Skeletal muscle tissue (tissue), 4 donors: Measurements from ENCODE around the gene PCP4. TPM values are rescaled to one million over a fixed set of nuclear protein-coding genes. Genes with fewer than 3 reads are reported as not detected.

Source experiments
- H3K27ac ChIP-seq: one replicate; pipeline ENCODE4 v1.7.0; 2013; ENCODE audit warnings: mild to moderate bottlenecking, low read depth, low read length, inconsistent platforms
- H3K27me3 ChIP-seq, 3 donors: one replicate each; pipeline ENCODE4 v1.7.0; 2013; ENCODE audit warnings: low read length in 3 of 3; ENCODE audit not compliant: control insufficient read depth in 3 of 3, insufficient read depth in 3 of 3
- H3K36me3 ChIP-seq, 3 donors: one replicate each; pipeline ENCODE4 v1.7.0; 2013; ENCODE audit warnings: low read length in 3 of 3; ENCODE audit not compliant: control insufficient read depth in 3 of 3, insufficient read depth in 3 of 3
- H3K4me1 ChIP-seq, 3 donors: one replicate each; pipeline ENCODE4 v1.7.0; 2013; ENCODE audit warnings: low read length in 3 of 3, mild to moderate bottlenecking in 3 of 3; ENCODE audit not compliant: control insufficient read depth in 3 of 3, insufficient read depth in 3 of 3
- H3K4me3 ChIP-seq, 3 donors: one replicate each; pipeline ENCODE4 v1.7.0; 2013; ENCODE audit warnings: low read length in 3 of 3
- H3K9ac ChIP-seq, 3 donors: one replicate each; pipeline ENCODE4 v1.7.0; 2013; ENCODE audit warnings: low read length in 3 of 3, mild to moderate bottlenecking in 3 of 3, moderate library complexity in 2 of 3, low read depth in 1 of 3
- H3K9me3 ChIP-seq, 3 donors: one replicate each; pipeline ENCODE4 v1.7.0; 2013; ENCODE audit warnings: low read length in 3 of 3; ENCODE audit not compliant: control insufficient read depth in 3 of 3
- total RNA-seq: library from RNA; depleted of rRNA; stranded (reverse); fragments of >200 nt; gene quantifications from one replicate; pipeline ENCODE4 v1.2.3, GENCODE V29; 2014
- donor health status: Osteomylitis.

Gene PCP4
- total RNA-seq, 1 donor from 2014 or later = not detected

GRCh38 chr21:39935716-39936115, 68.5 kb downstream of the PCP4 start:
- H3K9me3 ChIP-seq = peaks cover 0 to 6% (median 2%) of the 10 kb centered on the region in 3 donors
- peaks cover 0 to 14% (median 0%) of the 10 kb centered on the region in 3 donors for H3K27me3 ChIP-seq
- no peaks in the 10 kb centered on the region for H3K4me1 ChIP-seq
- no peak overlapping the region for H3K4me3 ChIP-seq
- H3K9ac ChIP-seq = no peak overlapping the region
- no peaks in the 10 kb centered on the region for H3K36me3 ChIP-seq
- H3K27ac ChIP-seq = no peak overlapping the region

GRCh38 chr21:39938086-39938625, 70.9 kb downstream of the PCP4 start:
- Histone ChIP-seq H3K27me3 (peaks cover 0 to 7% (median 0%) of the 10 kb centered on the region in 3 donors), H3K4me3 (no peak overlapping the region), H3K9ac (no peak overlapping the region), H3K36me3 (no peaks in the 10 kb centered on the region), H3K9me3 (peaks cover 0 to 6% (median 0%) of the 10 kb centered on the region in 3 donors), H3K4me1 (no peaks in the 10 kb centered on the region), H3K27ac (no peak overlapping the region)

GRCh38 chr21:39946199-39946598, 79.0 kb downstream of the PCP4 start:
- Histone ChIP-seq H3K9me3 (peaks cover 0 to 8% (median 4%) of the 10 kb centered on the region in 3 donors), H3K27ac (no peak overlapping the region)

GRCh38 chr21:39947031-39947430, 79.8 kb downstream of the PCP4 start:
- Histone ChIP-seq H3K27me3 (no peaks in the 10 kb centered on the region), H3K9ac (no peak overlapping the region), H3K36me3 (no peaks in the 10 kb centered on the region), H3K9me3 (peaks cover 0 to 8% (median 4%) of the 10 kb centered on the region in 3 donors), H3K27ac (no peak overlapping the region), H3K4me3 (no peak overlapping the region), H3K4me1 (no peaks in the 10 kb centered on the region)

More at GRCh38 chr21:39946199-39946598, 79.0 kb downstream of the PCP4 start:
- Histone ChIP-seq H3K4me3 (no peak overlapping the region), H3K4me1 (no peaks in the 10 kb centered on the region), H3K27me3 (no peaks in the 10 kb centered on the region), H3K36me3 (no peaks in the 10 kb centered on the region), H3K9ac (no peak overlapping the region)

GRCh38 chr21:39951183-39952101, 84.2 kb downstream of the PCP4 start:
- Histone ChIP-seq H3K27me3 (no peaks in the 10 kb centered on the region), H3K27ac (no peak overlapping the region), H3K4me1 (no peaks in the 10 kb centered on the region), H3K9me3 (no peaks in the 10 kb centered on the region), H3K9ac (no peak overlapping the region), H3K4me3 (no peak overlapping the region), H3K36me3 (no peaks in the 10 kb centered on the region)

- Histone ChIP-seq H3K4me3 (no peak overlapping the region), H3K9ac (no peak overlapping the region), H3K9me3 (no peaks in the 10 kb centered on the region), H3K27me3 (no peaks in the 10 kb centered on the region), H3K36me3 (no peaks in the 10 kb centered on the region), H3K4me1 (no peaks in the 10 kb centered on the region), H3K27ac (no peak overlapping the region)
These were observed 85.0 kb downstream of the PCP4 start for GRCh38 chr21:39952265-39952664.

GRCh38 chr21:39954570-39954969, 87.3 kb downstream of the PCP4 start:
- H3K4me3 ChIP-seq = no peak overlapping the region
- no peaks in the 10 kb centered on the region for H3K36me3 ChIP-seq
- no peaks in the 10 kb centered on the region for H3K4me1 ChIP-seq
- H3K9me3 ChIP-seq = peaks cover 0 to 3% (median 0%) of the 10 kb centered on the region in 3 donors
- H3K27ac ChIP-seq = no peak overlapping the region
- no peak overlapping the region for H3K9ac ChIP-seq
- no peaks in the 10 kb centered on the region for H3K27me3 ChIP-seq

GRCh38 chr21:39955326-39955725, 88.1 kb downstream of the PCP4 start:
- peaks cover 0 to 3% (median 0%) of the 10 kb centered on the region in 3 donors for H3K9me3 ChIP-seq
- H3K27ac ChIP-seq = no peak overlapping the region
- no peaks in the 10 kb centered on the region for H3K36me3 ChIP-seq
- no peak overlapping the region for H3K9ac ChIP-seq
- H3K27me3 ChIP-seq = no peaks in the 10 kb centered on the region
- no peak overlapping the region for H3K4me3 ChIP-seq
- no peaks in the 10 kb centered on the region for H3K4me1 ChIP-seq

- H3K4me3 ChIP-seq = no peak overlapping the region
These were observed 89.3 kb downstream of the PCP4 start for GRCh38 chr21:39956586-39956985.

GRCh38 chr21:39958731-39959130, 91.5 kb downstream of the PCP4 start:
- Histone ChIP-seq H3K4me1 (no peaks in the 10 kb centered on the region), H3K9me3 (peaks cover 0 to 3% (median 0%) of the 10 kb centered on the region in 3 donors), H3K4me3 (no peak overlapping the region), H3K27me3 (no peaks in the 10 kb centered on the region), H3K36me3 (no peaks in the 10 kb centered on the region), H3K9ac (no peak overlapping the region), H3K27ac (no peak overlapping the region)

More at GRCh38 chr21:39956586-39956985, 89.3 kb downstream of the PCP4 start:
- no peaks in the 10 kb centered on the region for H3K36me3 ChIP-seq
- no peaks in the 10 kb centered on the region for H3K27me3 ChIP-seq
- no peak overlapping the region for H3K27ac ChIP-seq
- H3K4me1 ChIP-seq = no peaks in the 10 kb centered on the region
- H3K9ac ChIP-seq = no peak overlapping the region
- peaks cover 0 to 3% (median 0%) of the 10 kb centered on the region in 3 donors for H3K9me3 ChIP-seq
